ENCODE measurements around the gene RHOH.

The RHOH gene

DNA sequence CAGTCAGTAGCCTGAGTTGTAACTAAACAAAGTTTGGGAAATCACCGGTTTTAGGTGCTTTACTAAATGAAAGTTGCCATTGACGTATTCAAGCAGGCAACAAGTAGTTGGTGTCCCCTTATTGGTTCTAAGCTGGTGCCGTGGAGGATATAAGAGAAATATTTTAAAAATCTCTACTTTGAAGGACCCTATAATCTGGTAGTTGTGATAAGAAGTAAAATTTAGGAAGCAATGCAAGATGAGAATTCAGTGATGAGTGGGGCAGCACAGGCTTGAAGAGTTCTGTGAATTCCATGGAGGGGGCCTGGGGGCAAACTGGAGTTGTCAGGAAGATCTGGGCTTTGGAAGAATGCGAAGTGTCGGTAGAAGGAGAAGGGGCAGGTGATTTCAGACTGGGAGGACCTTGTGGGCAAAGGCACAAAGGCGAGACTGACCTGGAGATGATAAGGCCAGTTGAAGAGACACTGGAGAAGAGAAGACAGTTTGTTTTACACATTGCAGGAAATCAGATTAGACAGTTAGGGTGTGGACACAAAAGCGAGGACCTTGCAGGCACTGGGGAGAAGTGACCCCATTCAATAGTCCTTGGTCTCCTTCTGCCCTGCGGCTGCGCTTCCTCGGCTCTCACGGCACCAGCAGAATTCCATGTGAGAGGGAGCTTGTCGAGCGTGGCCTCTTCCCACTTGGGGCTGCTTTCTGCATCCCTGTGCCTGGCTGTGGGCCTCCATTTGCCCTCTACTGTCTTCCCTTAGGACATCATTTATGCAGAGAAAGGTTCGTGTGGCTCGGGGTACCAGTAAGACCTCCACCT lies 1.3 kb downstream of the RHOH start:
- 86% methylated on average over 15 of the region's 15 CpGs for WGBS
- Histone ChIP-seq H3K27me3 (ENCODE audit: insufficient read depth, low read length) (no peaks in the 10 kb centered on the region), H3K27ac (ENCODE audit: low read depth, low read length) (no peak overlapping the region), H3K36me3 (ENCODE audit: insufficient read depth, low read length) (no peaks in the 10 kb centered on the region), H3K4me3 (ENCODE audit: low read length) (peak overlapping the region; percentile 43), H3K4me1 (ENCODE audit: insufficient read depth, low read length) (peaks cover 45% of the 10 kb centered on the region), H3K9me3 (ENCODE audit: insufficient read depth, low read depth, low read length) (no peaks in the 10 kb centered on the region), H3K9ac (ENCODE audit: low read depth, low read length) (no peak overlapping the region; the same call in 1 of the 2 replicates)

DNA sequence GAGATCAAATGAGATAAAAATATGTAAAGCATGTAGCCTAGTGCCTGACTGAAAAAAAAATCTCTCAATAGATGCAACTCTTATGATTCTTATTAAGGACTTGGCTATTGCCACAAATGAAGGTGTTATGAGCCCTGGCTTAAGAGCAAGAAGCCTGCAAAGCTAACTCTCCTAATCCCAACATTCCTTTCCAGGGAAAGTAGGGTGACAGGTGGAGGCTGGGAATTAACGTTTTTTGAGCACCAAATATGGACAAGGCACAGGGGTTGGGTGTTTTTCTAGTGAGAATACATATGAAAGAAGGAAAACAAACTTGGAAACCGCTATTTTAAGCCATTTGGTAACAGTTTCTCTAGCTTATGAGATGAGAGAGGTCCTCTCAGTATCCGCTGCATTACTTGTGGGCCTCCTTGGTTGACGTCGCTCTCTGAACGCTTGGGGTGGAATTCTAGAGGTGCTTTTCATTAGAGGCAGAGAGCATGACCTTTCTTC lies 2.4 kb downstream of the RHOH start:
- Histone ChIP-seq H3K9me3 (ENCODE audit: insufficient read depth, low read depth, low read length) (no peaks in the 10 kb centered on the region), H3K9ac (ENCODE audit: low read depth, low read length) (no peak overlapping the region), H3K36me3 (ENCODE audit: insufficient read depth, low read length) (no peaks in the 10 kb centered on the region), H3K4me1 (ENCODE audit: insufficient read depth, low read length) (peaks cover 43% of the 10 kb centered on the region), H3K4me3 (ENCODE audit: low read length) (no peak overlapping the region), H3K27me3 (ENCODE audit: insufficient read depth, low read length) (no peaks in the 10 kb centered on the region), H3K27ac (ENCODE audit: low read depth, low read length) (no peak overlapping the region)
- WGBS, result 81% methylated on average over 6 of the region's 6 CpGs

DNA sequence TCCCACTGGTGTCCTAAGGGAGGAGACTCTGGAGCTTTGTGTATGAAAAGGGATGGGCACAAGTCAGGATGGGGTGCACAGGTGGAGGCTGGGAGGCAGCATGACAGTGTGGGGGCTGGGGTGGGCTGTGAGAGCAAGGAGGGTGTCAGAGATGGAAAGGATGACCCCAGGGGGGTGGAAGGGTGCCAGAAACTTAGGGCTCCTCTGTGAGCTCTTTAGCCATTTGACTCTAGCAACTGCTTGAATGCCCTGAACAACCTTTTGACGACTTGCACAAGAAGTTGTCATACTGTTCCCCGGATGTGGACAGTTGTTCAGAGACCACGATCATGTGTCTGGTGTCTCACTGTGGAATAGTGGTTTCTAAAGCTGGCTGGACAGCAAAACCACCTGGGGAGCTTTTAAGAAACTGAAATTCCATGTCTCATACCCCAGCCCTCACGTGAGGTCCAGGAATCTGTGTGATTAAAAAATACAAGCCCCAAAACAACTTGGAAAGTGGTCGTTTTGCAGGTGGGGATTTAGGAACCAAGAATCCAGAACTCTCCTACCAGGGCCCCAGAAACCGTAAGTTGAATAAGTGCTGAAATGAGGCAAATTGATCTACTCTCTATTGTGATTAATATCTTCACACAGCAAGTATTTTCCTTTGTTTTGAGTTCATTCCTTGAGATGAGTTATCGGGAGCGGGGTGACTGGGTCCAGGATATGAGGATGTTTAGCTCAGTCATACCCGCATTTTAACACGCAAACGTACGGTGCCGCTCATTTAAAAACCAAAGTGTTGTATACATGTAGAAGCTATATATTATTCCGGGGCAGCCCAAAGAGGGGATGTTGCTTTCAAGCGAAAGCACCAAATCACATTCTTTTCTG lies 3.4 kb downstream of the RHOH start:
- Histone ChIP-seq H3K9ac (ENCODE audit: low read depth, low read length) (no peak overlapping the region), H3K36me3 (ENCODE audit: insufficient read depth, low read length) (no peaks in the 10 kb centered on the region), H3K4me3 (ENCODE audit: low read length) (no peak overlapping the region), H3K9me3 (ENCODE audit: insufficient read depth, low read depth, low read length) (no peaks in the 10 kb centered on the region), H3K27me3 (ENCODE audit: insufficient read depth, low read length) (no peaks in the 10 kb centered on the region), H3K27ac (ENCODE audit: low read depth, low read length) (no peak overlapping the region), H3K4me1 (ENCODE audit: insufficient read depth, low read length) (peaks cover 43% of the 10 kb centered on the region)
- 93% methylated on average over 13 of the region's 15 CpGs for WGBS

- Histone ChIP-seq H3K36me3 (ENCODE audit: insufficient read depth, low read length) (no peaks in the 10 kb centered on the region), H3K4me3 (ENCODE audit: low read length) (no peak overlapping the region), H3K9me3 (ENCODE audit: insufficient read depth, low read depth, low read length) (no peaks in the 10 kb centered on the region), H3K4me1 (ENCODE audit: insufficient read depth, low read length) (peaks cover 41% of the 10 kb centered on the region), H3K27me3 (ENCODE audit: insufficient read depth, low read length) (no peaks in the 10 kb centered on the region), H3K9ac (ENCODE audit: low read depth, low read length) (no peak overlapping the region), H3K27ac (ENCODE audit: low read depth, low read length) (no peak overlapping the region)
- 91% methylated on average over 12 of the region's 13 CpGs for WGBS
Observed at GRCh38 chr4:40200875-40201801, 4.3 kb downstream of the RHOH start.

- Histone ChIP-seq H3K27me3 (ENCODE audit: insufficient read depth, low read length) (no peaks in the 10 kb centered on the region), H3K4me3 (ENCODE audit: low read length) (no peak overlapping the region), H3K36me3 (ENCODE audit: insufficient read depth, low read length) (no peaks in the 10 kb centered on the region), H3K27ac (ENCODE audit: low read depth, low read length) (no peak overlapping the region), H3K9ac (ENCODE audit: low read depth, low read length) (no peak overlapping the region), H3K4me1 (ENCODE audit: insufficient read depth, low read length) (peaks cover 34% of the 10 kb centered on the region), H3K9me3 (ENCODE audit: insufficient read depth, low read depth, low read length) (no peaks in the 10 kb centered on the region)
- 96% methylated on average over 4 of the region's 4 CpGs for WGBS
Observed at GRCh38 chr4:40201898-40202297, 5.1 kb downstream of the RHOH start.

DNA sequence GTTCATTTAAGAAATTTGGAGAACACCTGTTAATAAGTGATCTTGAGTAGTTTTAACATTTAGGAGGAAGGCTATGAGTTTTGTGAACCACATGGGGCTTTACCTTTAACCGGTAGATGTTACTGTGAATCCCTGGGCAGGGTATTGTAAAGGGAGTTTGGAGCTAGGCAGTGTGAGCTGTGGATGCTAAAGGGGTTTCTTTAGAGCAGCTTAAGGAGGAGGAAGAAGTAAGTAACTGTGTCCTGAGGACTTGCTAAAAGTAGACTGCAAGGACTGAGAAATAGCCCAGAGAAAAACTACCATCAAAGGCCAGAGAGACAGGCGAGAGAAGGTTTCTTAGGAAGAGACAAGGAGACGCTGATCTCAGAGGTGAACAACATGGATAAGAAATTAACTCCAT lies 5.6 kb downstream of the RHOH start:
- 97% methylated on average over 3 of the region's 3 CpGs for WGBS
- no peak overlapping the region for H3K9ac ChIP-seq (ENCODE audit: low read depth, low read length)
- H3K27me3 ChIP-seq (ENCODE audit: insufficient read depth, low read length), result no peaks in the 10 kb centered on the region
- H3K36me3 ChIP-seq (ENCODE audit: insufficient read depth, low read length), result no peaks in the 10 kb centered on the region
- H3K4me1 ChIP-seq (ENCODE audit: insufficient read depth, low read length), result peaks cover 28% of the 10 kb centered on the region
- H3K27ac ChIP-seq (ENCODE audit: low read depth, low read length), result no peak overlapping the region
- no peaks in the 10 kb centered on the region for H3K9me3 ChIP-seq (ENCODE audit: insufficient read depth, low read depth, low read length)
- H3K4me3 ChIP-seq (ENCODE audit: low read length), result no peak overlapping the region

- Histone ChIP-seq H3K4me1 (ENCODE audit: insufficient read depth, low read length) (peaks cover 10% of the 10 kb centered on the region; the same call in 1 of the 2 replicates), H3K4me3 (ENCODE audit: low read length) (no peak overlapping the region), H3K27me3 (ENCODE audit: insufficient read depth, low read length) (no peaks in the 10 kb centered on the region), H3K27ac (ENCODE audit: low read depth, low read length) (no peak overlapping the region), H3K36me3 (ENCODE audit: insufficient read depth, low read length) (no peaks in the 10 kb centered on the region), H3K9me3 (ENCODE audit: insufficient read depth, low read depth, low read length) (no peaks in the 10 kb centered on the region), H3K9ac (ENCODE audit: low read depth, low read length) (no peak overlapping the region)
- WGBS, result 93% methylated on average over 9 of the region's 9 CpGs
Observed at GRCh38 chr4:40204507-40205258, 7.9 kb downstream of the RHOH start.

GRCh38 chr4:40205259-40206198 lies 8.7 kb downstream of the RHOH start:
- Histone ChIP-seq H3K36me3 (ENCODE audit: insufficient read depth, low read length) (no peaks in the 10 kb centered on the region), H3K9me3 (ENCODE audit: insufficient read depth, low read depth, low read length) (no peaks in the 10 kb centered on the region), H3K4me1 (ENCODE audit: insufficient read depth, low read length) (peaks cover 3% of the 10 kb centered on the region; the same call in 1 of the 2 replicates), H3K4me3 (ENCODE audit: low read length) (no peak overlapping the region), H3K27ac (ENCODE audit: low read depth, low read length) (no peak overlapping the region), H3K27me3 (ENCODE audit: insufficient read depth, low read length) (no peaks in the 10 kb centered on the region), H3K9ac (ENCODE audit: low read depth, low read length) (no peak overlapping the region)
- 95% methylated on average over 6 of the region's 6 CpGs for WGBS

- H3K27me3 ChIP-seq (ENCODE audit: insufficient read depth, low read length), result no peaks in the 10 kb centered on the region
- H3K9ac ChIP-seq (ENCODE audit: low read depth, low read length), result no peak overlapping the region
- no peak overlapping the region for H3K27ac ChIP-seq (ENCODE audit: low read depth, low read length)
- no peaks in the 10 kb centered on the region for H3K9me3 ChIP-seq (ENCODE audit: insufficient read depth, low read depth, low read length)
- H3K36me3 ChIP-seq (ENCODE audit: insufficient read depth, low read length), result no peaks in the 10 kb centered on the region
- no peaks in the 10 kb centered on the region; the same call in 1 of the 2 replicates for H3K4me1 ChIP-seq (ENCODE audit: insufficient read depth, low read length)
- WGBS, result no CpG with 5 or more reads among the region's 2 CpGs
- H3K4me3 ChIP-seq (ENCODE audit: low read length), result no peak overlapping the region
Observed at GRCh38 chr4:40206426-40206825, 9.6 kb downstream of the RHOH start.
